HCT116 (cell line): ENCODE data around the gene CERKL. TPM values are rescaled to one million over a fixed set of nuclear protein-coding genes. Genes with fewer than 3 reads are reported as not detected.

ENCODE experiments used
- ATAC-seq: fragments of 200-7000 bp; cut with Tn5 transposase; 2 replicates; pipeline ENCODE4 v1.9.1; 2020; ENCODE audit warnings: mild to moderate bottlenecking, moderate library complexity
- BruUV-seq: library from RNA; stranded (reverse); fragments of 400-500 nt; replicated peaks from 2 replicates; lab custom pipeline; 2021; lab: Mats Ljungman, UMichigan
- CTCF ChIA-PET: fragments of 300-600 bp; sonication (Branson Sonifier 250); formaldehyde crosslinking; loops from one replicate; lab custom pipeline; 2021; ENCODE audit warnings: antibody characterized with exemption; lab: Charles Lee
- POLR2A ChIA-PET: fragments of 300-600, 350-600 bp; sonication (Branson Sonifier 250); formaldehyde crosslinking; loops from one replicate; lab custom pipeline; 2021; ENCODE audit warnings: antibody characterized with exemption; lab: Charles Lee
- RAD21 ChIA-PET, 2 experiments: fragments of 300-600 bp; sonication (Branson Sonifier 250); formaldehyde crosslinking; loops; one replicate each; lab custom pipeline; 2023; ENCODE audit warnings: low total read pairs in 2 of 2; ENCODE audit not compliant: uncharacterized antibody in 2 of 2, unreplicated experiment in 2 of 2, low non-redundant PET in 1 of 2; lab: Charles Lee
- DNase-seq: peaks from one replicate; pipeline ENCODE4 v3.0.0-alpha.2; 2010; ENCODE audit warnings: low read depth, low spot score
- H2AFZ ChIP-seq: fragments of 200-600 bp; shearing (Covaris generic), sonication (generic); 2 replicates; pipeline ENCODE4 v1.6.1; 2017; ENCODE audit warnings: low read depth, mixed run types, mixed read lengths, antibody characterized with exemption, low read length; ENCODE audit not compliant: poor library complexity, severe bottlenecking
- H3K27ac ChIP-seq: 2 replicates; pipeline ENCODE4 v1.5.1; 2012; ENCODE audit warnings: low read depth, low read length
- H3K27me3 ChIP-seq: fragments of 200-600 bp; sonication (generic); 2 replicates; pipeline ENCODE4 v1.6.1; 2016; ENCODE audit warnings: mixed run types, low read length, mixed read lengths; ENCODE audit not compliant: insufficient read depth
- H3K36me3 ChIP-seq, 2 experiments: fragments of 200-500 bp in 1 of 2; fragments of 200-600 bp in 1 of 2; sonication (Bioruptor generic) in 1 of 2; sonication (generic) in 1 of 2; 2 replicates each; pipeline versions ENCODE4 v1.5.1 to v1.6.1; 2014 to 2016; ENCODE audit warnings: low read length in 2 of 2, inconsistent platforms in 1 of 2, mixed read lengths in 1 of 2, mixed run types in 1 of 2; ENCODE audit not compliant: insufficient read depth in 2 of 2, control insufficient read depth in 1 of 2
- H3K4me1 ChIP-seq, 2 experiments: fragments of 200-600 bp in 1 of 2; sonication (generic) in 1 of 2; 2 replicates each; pipeline versions ENCODE4 v1.5.1 to v1.6.1; 2012 to 2017; ENCODE audit warnings: low read length in 2 of 2, inconsistent platforms in 1 of 2, mild to moderate bottlenecking in 1 of 2, mixed read lengths in 1 of 2, mixed run types in 1 of 2, moderate library complexity in 1 of 2; ENCODE audit not compliant: insufficient read depth in 2 of 2, control insufficient read depth in 1 of 2
- H3K4me2 ChIP-seq: fragments of 200-600 bp; sonication (generic); 2 replicates; pipeline ENCODE4 v1.6.1; 2017; ENCODE audit warnings: mixed run types, low read length, mixed read lengths
- H3K4me3 ChIP-seq, 2 experiments: fragments of 200-600 bp in 1 of 2; sonication (generic) in 1 of 2; replicated peaks in 1 of 2; 2 replicates each; pipeline ENCODE4 v1.5.1; 2011 to 2016; ENCODE audit warnings: low read length in 2 of 2, control low read depth in 1 of 2, low read depth in 1 of 2, mild to moderate bottlenecking in 1 of 2, mixed read lengths in 1 of 2, mixed run types in 1 of 2
- H3K79me2 ChIP-seq: fragments of 200-600 bp; sonication (generic); 2 replicates; pipeline ENCODE4 v1.6.1; 2017; ENCODE audit warnings: mild to moderate bottlenecking, mixed run types, low read length, moderate library complexity, mixed read lengths; ENCODE audit not compliant: insufficient read depth
- H3K9ac ChIP-seq: fragments of 200-600 bp; sonication (generic); 2 replicates; pipeline ENCODE4 v1.6.1; 2016; ENCODE audit warnings: low read length, mixed read lengths
- H3K9me2 ChIP-seq: fragments of 200-600 bp; sonication (generic), shearing (Covaris generic); 2 replicates; pipeline ENCODE4 v1.6.1; 2017; ENCODE audit warnings: mixed run types, mild to moderate bottlenecking, moderate library complexity; ENCODE audit not compliant: insufficient read depth
- H3K9me3 ChIP-seq, 2 experiments: fragments of 200-500 bp in 1 of 2; fragments of 200-600 bp in 1 of 2; sonication (Bioruptor generic) in 1 of 2; sonication (generic) in 1 of 2; 2 replicates each; pipeline ENCODE4 v1.6.1; 2014 to 2017; ENCODE audit warnings: low read length in 2 of 2, mixed read lengths in 2 of 2, inconsistent platforms in 1 of 2, low read depth in 1 of 2, mild to moderate bottlenecking in 1 of 2, mixed run types in 1 of 2, moderate library complexity in 1 of 2; ENCODE audit not compliant: control insufficient read depth in 1 of 2, insufficient read depth in 1 of 2
- H4K20me1 ChIP-seq: fragments of 200-600 bp; sonication (generic), shearing (Covaris generic); 2 replicates; pipeline ENCODE4 v1.6.1; 2017; ENCODE audit warnings: mixed run types, mild to moderate bottlenecking, moderate library complexity; ENCODE audit not compliant: insufficient read depth
- RAD21 ChIP-seq: IDR thresholded peaks from 2 replicates; pipeline ENCODE4 v1.6.1; 2012; ENCODE audit warnings: low read depth, mild to moderate bottlenecking
- intact Hi-C: fragments of 100-400 bp; cut with micrococcal nuclease; formaldehyde crosslinking; loops from 2 replicates; pipeline ENCODE4 v1.10.0; 2022
- total RNA-seq: library from RNA; stranded (reverse); gene quantifications from one replicate; pipeline ENCODE4 v1.2.1, GENCODE V29; 2021; ENCODE audit not compliant: unreplicated experiment
- TF ChIP-seq, protein P1 (sequence below), 3 experiments: fragments of 200-600 bp in 1 of 3; sonication (generic) in 1 of 3; IDR thresholded peaks in 2 of 3; conservative IDR thresholded peaks in 1 of 3; 2 replicates each; pipeline ENCODE4 v1.5.1; 2012 to 2017; ENCODE audit warnings: low read depth in 2 of 3, low read length in 2 of 3, antibody characterized with exemption in 1 of 3, borderline replicate concordance in 1 of 3, control low read depth in 1 of 3, mild to moderate bottlenecking in 1 of 3, mixed read lengths in 1 of 3, mixed run types in 1 of 3, moderate library complexity in 1 of 3; ENCODE audit not compliant: insufficient read depth in 1 of 3
- TF ChIP-seq, protein P2 (sequence below): IDR thresholded peaks from 2 replicates; pipeline ENCODE4 v1.6.1; 2012; ENCODE audit warnings: low read depth

Gene CERKL
- total RNA-seq, 1 experiment from 2014 or later: 0.66 TPM

DNA sequence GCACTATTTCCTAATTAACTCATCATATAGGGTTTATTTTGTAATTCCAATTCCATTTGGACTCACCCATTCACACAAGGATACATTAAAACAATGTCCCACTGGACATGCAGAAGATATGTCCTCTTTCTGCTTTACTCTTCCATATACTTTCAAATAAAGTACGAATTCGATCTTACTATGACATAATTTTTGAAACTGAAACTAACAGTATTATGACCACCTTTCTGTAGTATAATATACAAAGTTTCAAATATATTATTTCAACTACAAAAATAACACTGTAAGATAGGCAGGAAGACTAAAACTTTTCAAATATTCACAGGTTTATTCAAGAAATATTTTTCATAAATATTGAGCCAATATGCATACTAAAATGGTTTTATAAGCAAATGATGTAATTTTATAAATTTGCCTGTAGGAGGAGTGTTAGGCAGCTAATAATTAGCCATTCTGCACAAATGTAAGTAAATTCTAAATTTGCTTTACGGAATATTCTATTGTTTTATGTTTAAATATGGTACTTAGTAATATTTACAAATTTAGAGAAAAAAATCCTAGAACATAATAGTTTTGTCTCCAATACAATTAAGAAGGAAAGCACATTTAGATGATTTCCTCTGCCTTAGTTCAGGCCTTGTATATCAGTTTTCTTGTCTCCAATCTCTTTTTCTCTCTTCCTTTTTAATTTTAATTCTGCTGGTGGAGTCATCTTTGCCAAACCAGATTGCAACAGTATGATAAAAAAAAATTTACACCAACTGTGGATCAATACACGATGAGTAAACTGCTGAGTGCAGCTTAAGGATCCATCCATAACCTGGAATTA, 85.9 kb downstream of the CERKL start:
- intact Hi-C loops: loop anchor here (5.0 kb wide), 2 partner anchors 331 to 1076 kb away; no protein-coding TSS in a partner anchor
- Histone ChIP-seq H3K9ac (no peak overlapping the region), H3K4me1 (peaks cover 0 to 5% of the 10 kb centered on the region in 2 experiments; a peak in 2 of 4 replicates), H3K9me3 (no peaks in the 10 kb centered on the region), H3K36me3 (no peaks in the 10 kb centered on the region), H3K79me2 (no peaks in the 10 kb centered on the region), H3K27ac (no peak overlapping the region), H3K4me2 (no peak overlapping the region), H3K4me3 (no peak overlapping the region), H4K20me1 (no peaks in the 10 kb centered on the region), H3K9me2 (no peaks in the 10 kb centered on the region), H2AFZ (peak overlapping the region; percentile 47), H3K27me3 (no peaks in the 10 kb centered on the region)
- ChIA-PET CTCF (interaction anchor here (1.0 to 4.3 kb wide), 3 partner anchors 9 to 167 kb away, joined by 3 to 65 read pairs (median 3); no protein-coding TSS in a partner anchor), POLR2A (no interaction called here), RAD21 (interaction anchor here in 1 of 2 experiments (2.5 kb wide), 1 partner anchor 144 kb away, joined by 10 read pairs; no protein-coding TSS in a partner anchor)
- ATAC-seq (no peak), DNase-seq (no peak)
- BruUV-seq: no TSS peak
- peak; percentile 30; the same call in 1 of the 2 replicates for TF ChIP-seq RAD21
- TF ChIP-seq, protein P1, sequence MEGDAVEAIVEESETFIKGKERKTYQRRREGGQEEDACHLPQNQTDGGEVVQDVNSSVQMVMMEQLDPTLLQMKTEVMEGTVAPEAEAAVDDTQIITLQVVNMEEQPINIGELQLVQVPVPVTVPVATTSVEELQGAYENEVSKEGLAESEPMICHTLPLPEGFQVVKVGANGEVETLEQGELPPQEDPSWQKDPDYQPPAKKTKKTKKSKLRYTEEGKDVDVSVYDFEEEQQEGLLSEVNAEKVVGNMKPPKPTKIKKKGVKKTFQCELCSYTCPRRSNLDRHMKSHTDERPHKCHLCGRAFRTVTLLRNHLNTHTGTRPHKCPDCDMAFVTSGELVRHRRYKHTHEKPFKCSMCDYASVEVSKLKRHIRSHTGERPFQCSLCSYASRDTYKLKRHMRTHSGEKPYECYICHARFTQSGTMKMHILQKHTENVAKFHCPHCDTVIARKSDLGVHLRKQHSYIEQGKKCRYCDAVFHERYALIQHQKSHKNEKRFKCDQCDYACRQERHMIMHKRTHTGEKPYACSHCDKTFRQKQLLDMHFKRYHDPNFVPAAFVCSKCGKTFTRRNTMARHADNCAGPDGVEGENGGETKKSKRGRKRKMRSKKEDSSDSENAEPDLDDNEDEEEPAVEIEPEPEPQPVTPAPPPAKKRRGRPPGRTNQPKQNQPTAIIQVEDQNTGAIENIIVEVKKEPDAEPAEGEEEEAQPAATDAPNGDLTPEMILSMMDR (IDR thresholded peaks at IDR 0.05 in 2 of 3, conservative IDR thresholded peaks at IDR 0.05 in 1 of 3; ENCODE audit: borderline replicate concordance in 1 of 3, insufficient read depth in 1 of 3, low read depth in 2 of 3, low read length in 2 of 3): peak; percentile 19 to 50 (median 20); a peak in 3 of 6 replicates
- TF ChIP-seq, protein P2, sequence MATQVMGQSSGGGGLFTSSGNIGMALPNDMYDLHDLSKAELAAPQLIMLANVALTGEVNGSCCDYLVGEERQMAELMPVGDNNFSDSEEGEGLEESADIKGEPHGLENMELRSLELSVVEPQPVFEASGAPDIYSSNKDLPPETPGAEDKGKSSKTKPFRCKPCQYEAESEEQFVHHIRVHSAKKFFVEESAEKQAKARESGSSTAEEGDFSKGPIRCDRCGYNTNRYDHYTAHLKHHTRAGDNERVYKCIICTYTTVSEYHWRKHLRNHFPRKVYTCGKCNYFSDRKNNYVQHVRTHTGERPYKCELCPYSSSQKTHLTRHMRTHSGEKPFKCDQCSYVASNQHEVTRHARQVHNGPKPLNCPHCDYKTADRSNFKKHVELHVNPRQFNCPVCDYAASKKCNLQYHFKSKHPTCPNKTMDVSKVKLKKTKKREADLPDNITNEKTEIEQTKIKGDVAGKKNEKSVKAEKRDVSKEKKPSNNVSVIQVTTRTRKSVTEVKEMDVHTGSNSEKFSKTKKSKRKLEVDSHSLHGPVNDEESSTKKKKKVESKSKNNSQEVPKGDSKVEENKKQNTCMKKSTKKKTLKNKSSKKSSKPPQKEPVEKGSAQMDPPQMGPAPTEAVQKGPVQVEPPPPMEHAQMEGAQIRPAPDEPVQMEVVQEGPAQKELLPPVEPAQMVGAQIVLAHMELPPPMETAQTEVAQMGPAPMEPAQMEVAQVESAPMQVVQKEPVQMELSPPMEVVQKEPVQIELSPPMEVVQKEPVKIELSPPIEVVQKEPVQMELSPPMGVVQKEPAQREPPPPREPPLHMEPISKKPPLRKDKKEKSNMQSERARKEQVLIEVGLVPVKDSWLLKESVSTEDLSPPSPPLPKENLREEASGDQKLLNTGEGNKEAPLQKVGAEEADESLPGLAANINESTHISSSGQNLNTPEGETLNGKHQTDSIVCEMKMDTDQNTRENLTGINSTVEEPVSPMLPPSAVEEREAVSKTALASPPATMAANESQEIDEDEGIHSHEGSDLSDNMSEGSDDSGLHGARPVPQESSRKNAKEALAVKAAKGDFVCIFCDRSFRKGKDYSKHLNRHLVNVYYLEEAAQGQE: no peak
